Breast epithelium (tissue), 3 donors: ENCODE results near the gene PHPT1.

Source experiments
- CTCF ChIP-seq, 3 donors: fragments of 450-650 bp; IDR thresholded peaks; one replicate each; pipeline ENCODE4 v1.5.1; 2016 to 2017; ENCODE audit warnings: antibody characterized with exemption in 3 of 3, mild to moderate bottlenecking in 3 of 3, moderate library complexity in 3 of 3
- POLR2A ChIP-seq: fragments of 450-650 bp; IDR thresholded peaks from one replicate; pipeline ENCODE4 v1.6.1; 2016; ENCODE audit warnings: antibody characterized with exemption, mild to moderate bottlenecking, moderate library complexity

GRCh38 chr9:136850866-136851775 is 1.9 kb downstream of the PHPT1 start:
- TF ChIP-seq POLR2A (no peak), CTCF (IDR thresholded peaks at IDR 0.05) (no peak)
